BE2C (cell line): ENCODE results near the gene FAM181B.

Experiments
- DNase-seq: peaks from one replicate; pipeline ENCODE4 v3.0.0-alpha.2; 2020
- H3K27me3 ChIP-seq: fragments of 250-450 bp; sonication (Bioruptor Pico); 2 replicates; pipeline ENCODE4 v1.5.1; 2020; ENCODE audit warnings: mild to moderate bottlenecking
- H3K36me3 ChIP-seq: fragments of 250-450 bp; sonication (Bioruptor Pico); 2 replicates; pipeline ENCODE4 v1.5.1; 2020; ENCODE audit warnings: mild to moderate bottlenecking
- H3K4me1 ChIP-seq: fragments of 250-450 bp; sonication (Bioruptor Pico); 2 replicates; pipeline ENCODE4 v1.5.1; 2020
- H3K4me3 ChIP-seq: 2 replicates; pipeline ENCODE4 v1.5.1; 2011; ENCODE audit warnings: low read depth, low read length
- H3K9me3 ChIP-seq: fragments of 250-450 bp; sonication (Bioruptor Pico); 2 replicates; pipeline ENCODE4 v1.5.1; 2020
- TF ChIP-seq, protein P1 (sequence below): IDR thresholded peaks from 2 replicates; pipeline ENCODE4 v1.5.1; 2012; ENCODE audit warnings: mild to moderate bottlenecking, low read depth, low read length

FAM181B gene

DNA sequence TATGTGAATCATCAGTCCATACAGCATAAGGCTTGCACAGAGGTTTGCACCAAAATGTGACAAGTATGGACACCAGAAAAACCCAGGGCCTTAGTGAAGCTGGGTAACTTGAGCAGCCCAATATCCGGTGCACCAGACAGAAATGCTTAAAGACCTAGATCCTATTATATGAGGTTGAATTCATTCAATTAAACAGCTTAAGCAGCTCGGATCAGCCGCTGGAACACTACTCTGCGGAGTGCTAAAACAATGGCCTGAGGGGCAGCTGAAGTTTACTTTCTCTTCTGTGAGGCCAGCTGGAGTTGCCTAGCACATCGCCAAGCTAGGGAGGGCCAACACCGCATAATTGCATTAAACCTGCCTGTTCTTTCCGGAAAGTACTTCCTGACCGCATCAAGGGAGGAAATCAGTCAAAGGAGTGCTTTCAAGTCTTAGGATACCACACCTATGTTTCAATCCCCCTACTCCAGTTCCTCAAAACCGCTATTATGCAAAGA is 17.0 kb upstream of the FAM181B start:
- TF ChIP-seq, protein P1, sequence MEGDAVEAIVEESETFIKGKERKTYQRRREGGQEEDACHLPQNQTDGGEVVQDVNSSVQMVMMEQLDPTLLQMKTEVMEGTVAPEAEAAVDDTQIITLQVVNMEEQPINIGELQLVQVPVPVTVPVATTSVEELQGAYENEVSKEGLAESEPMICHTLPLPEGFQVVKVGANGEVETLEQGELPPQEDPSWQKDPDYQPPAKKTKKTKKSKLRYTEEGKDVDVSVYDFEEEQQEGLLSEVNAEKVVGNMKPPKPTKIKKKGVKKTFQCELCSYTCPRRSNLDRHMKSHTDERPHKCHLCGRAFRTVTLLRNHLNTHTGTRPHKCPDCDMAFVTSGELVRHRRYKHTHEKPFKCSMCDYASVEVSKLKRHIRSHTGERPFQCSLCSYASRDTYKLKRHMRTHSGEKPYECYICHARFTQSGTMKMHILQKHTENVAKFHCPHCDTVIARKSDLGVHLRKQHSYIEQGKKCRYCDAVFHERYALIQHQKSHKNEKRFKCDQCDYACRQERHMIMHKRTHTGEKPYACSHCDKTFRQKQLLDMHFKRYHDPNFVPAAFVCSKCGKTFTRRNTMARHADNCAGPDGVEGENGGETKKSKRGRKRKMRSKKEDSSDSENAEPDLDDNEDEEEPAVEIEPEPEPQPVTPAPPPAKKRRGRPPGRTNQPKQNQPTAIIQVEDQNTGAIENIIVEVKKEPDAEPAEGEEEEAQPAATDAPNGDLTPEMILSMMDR = no peak
- Histone ChIP-seq H3K36me3 (no peaks in the 10 kb centered on the region), H3K27me3 (no peaks in the 10 kb centered on the region), H3K4me1 (peaks cover 13% of the 10 kb centered on the region), H3K9me3 (no peaks in the 10 kb centered on the region), H3K4me3 (peak overlapping the region; percentile 24)
- DNase-seq = peak; percentile 83

GRCh38 chr11:82747471-82747870 is 13.8 kb upstream of the FAM181B start:
- TF ChIP-seq, protein P1 = no peak
- no peaks in the 10 kb centered on the region for H3K36me3 ChIP-seq
- H3K9me3 ChIP-seq = no peaks in the 10 kb centered on the region

DNA sequence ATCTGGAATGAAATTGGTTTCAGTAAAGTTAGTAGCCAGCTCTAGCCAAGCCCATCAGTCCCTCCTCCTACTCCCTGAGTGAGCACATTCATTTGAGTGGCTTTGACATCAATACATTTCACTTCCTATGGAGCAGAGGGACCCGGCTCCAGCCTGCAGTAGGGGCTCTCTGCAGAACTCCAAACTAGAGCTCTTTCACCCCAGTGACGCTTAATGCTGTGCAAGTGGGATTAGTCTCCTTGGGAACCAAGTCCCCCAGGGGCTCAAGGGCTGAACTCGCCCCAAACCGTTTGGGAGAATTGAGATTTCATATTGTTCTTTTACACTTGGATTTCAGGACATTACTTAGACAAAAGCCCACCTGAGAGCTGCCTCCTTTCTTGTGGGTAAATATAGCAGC is 4.4 kb upstream of the FAM181B start:
- no peaks in the 10 kb centered on the region for H3K9me3 ChIP-seq
- no peak overlapping the region for H3K4me3 ChIP-seq
- no peaks in the 10 kb centered on the region for H3K27me3 ChIP-seq
- H3K36me3 ChIP-seq = no peaks in the 10 kb centered on the region
- TF ChIP-seq, protein P1 = no peak
- H3K4me1 ChIP-seq = no peaks in the 10 kb centered on the region
- no peak for DNase-seq

More at GRCh38 chr11:82747471-82747870, 13.8 kb upstream of the FAM181B start:
- no peak for DNase-seq
- peaks cover 13% of the 10 kb centered on the region for H3K4me1 ChIP-seq
- no peaks in the 10 kb centered on the region for H3K27me3 ChIP-seq
- H3K4me3 ChIP-seq = no peak overlapping the region

DNA sequence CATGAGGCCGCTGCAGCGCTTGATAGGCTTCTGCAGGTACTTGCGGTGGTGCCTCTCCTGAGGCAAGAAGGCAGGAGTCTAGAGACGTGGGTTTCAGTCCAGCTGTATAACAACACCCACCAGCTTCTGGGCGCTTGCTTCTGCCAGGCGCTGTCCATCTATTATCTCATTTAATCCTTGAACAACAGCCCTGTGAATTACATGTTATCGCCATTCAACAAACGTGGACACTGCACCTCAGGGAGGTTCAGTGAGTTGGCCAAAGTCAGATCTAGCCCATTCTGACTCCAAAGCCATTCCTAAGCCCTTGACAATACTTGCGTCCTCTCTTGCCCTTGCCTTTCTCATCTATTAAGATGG is 436 bp upstream of the FAM181B start:
- no peak for DNase-seq
- H3K27me3 ChIP-seq = peaks cover 7% of the 10 kb centered on the region
- peak overlapping the region; percentile 80 for H3K4me3 ChIP-seq

GRCh38 chr11:82732734-82733443 is 775 bp downstream of the FAM181B start:
- Histone ChIP-seq H3K9me3 (no peaks in the 10 kb centered on the region), H3K36me3 (no peaks in the 10 kb centered on the region), H3K27me3 (peaks cover 7% of the 10 kb centered on the region), H3K4me1 (no peaks in the 10 kb centered on the region), H3K4me3 (peak overlapping the region; percentile 80)
- peak; percentile 66 for DNase-seq
- TF ChIP-seq, protein P1 = no peak

More for the DNA sequence above, 436 bp upstream of the FAM181B start:
- no peaks in the 10 kb centered on the region for H3K4me1 ChIP-seq
- TF ChIP-seq, protein P1 = no peak
- no peaks in the 10 kb centered on the region for H3K36me3 ChIP-seq
- no peaks in the 10 kb centered on the region for H3K9me3 ChIP-seq

GRCh38 chr11:82732348-82732733 is 1.3 kb downstream of the FAM181B start:
- Histone ChIP-seq H3K27me3 (peaks cover 7% of the 10 kb centered on the region), H3K9me3 (no peaks in the 10 kb centered on the region), H3K4me3 (peak overlapping the region; percentile 80), H3K4me1 (no peaks in the 10 kb centered on the region), H3K36me3 (no peaks in the 10 kb centered on the region)
- no peak for DNase-seq
- TF ChIP-seq, protein P1 = no peak
